GM21528 (cell line): ENCODE data around the gene EZH2.

Source experiments
- ATAC-seq: cut with Tn5 transposase; IDR thresholded peaks from one replicate; pipeline ENCODE4 v1.9.1; 2021; ENCODE audit warnings: mild to moderate bottlenecking, moderate library complexity; ENCODE audit not compliant: unreplicated experiment, low FRiP score

EZH2 gene

DNA sequence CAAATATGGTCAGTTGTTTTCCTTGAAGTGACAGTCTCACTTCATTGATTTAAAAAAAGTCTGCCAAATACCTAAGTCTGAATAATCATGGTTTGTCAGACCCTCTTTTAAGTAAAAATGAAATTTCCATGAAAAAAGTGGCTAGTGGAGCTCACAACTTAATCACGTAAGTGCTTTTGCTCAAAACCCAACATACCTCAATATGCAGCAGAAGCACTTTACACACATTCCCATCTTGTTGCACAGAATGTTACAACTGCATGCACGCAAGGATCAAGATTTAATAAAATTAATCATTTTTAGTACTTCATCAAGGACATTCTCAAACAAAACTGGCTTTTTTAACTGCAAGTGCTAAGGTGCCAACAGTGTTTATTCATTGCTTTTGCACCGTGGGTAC, 21.6 kb downstream of the EZH2 start:
- no peak for ATAC-seq

DNA sequence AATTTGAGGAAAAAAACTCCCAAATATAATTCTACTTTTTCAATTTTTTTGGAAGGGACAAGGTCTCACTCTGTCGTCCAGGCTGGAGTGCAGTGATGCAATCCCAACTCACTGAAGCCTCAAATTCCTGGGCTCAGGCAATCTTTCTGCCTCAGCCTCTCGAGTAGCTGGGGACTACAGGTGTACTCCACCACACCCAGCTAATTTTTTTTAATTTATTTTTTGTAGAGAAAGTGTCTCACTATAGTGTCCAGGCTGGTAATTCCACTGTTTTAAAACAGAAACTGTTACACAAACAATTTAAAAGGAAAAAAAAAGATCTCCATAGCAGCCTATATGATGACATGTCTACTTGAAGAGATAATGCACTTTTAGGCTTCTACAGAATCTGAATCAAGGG, 25.6 kb downstream of the EZH2 start:
- ATAC-seq = no peak

GRCh38 chr7:148856891-148857290, 27.2 kb downstream of the EZH2 start:
- no peak for ATAC-seq

DNA sequence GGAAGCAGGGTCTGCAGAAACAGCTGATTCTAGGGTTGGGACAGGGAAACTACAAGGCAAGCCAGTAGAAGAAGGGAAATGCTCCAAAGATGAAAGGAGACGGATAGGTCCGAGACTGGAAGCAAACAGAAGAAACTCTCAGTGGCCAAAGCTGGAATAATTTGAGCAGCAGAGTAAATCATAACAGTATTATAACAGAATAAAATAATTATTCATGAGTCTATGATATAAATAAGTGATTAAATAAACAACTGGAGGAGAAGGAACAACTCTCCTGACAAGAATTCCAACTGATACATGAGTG, 27.6 kb downstream of the EZH2 start:
- ATAC-seq = no peak

DNA sequence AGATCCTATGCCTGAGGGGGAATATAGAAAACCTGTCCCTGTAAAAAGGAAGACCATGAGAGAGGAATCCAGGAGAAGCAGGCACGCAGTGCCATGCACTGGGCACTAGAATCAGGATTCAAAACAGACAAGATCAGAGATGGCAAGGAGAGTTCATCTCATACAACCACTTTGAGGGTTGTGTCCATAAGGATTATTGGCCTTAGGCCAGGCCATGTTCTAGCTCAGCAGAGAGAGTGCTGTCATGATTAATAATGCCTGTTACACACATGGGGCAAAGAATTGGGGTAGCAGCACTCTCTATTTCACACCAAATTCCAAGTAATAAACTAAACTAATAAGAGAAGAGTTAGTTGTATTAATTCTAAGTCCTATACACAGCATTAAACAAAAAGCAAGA, 29.1 kb downstream of the EZH2 start:
- ATAC-seq = no peak

DNA sequence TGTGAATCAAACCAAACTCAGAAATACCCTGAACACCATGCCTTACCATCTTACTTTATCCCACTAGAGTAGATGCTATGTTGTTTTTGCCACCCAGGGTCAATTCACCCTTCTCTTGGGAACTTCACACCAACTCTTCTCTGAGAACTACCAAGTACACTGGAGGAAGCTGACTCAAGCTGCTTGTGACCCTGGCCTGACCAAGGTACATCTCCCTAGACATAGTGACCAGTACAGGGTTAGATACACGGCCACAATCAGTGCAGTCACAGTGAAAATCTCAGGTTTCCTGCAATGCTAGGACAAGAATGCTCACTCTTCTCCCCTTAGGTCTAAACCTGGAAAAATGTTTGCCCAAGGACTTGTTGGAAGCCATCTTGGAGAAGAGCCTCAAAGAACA, 31.8 kb downstream of the EZH2 start:
- ATAC-seq = no peak

GRCh38 chr7:148850564-148850963, 33.5 kb downstream of the EZH2 start:
- ATAC-seq = no peak

DNA sequence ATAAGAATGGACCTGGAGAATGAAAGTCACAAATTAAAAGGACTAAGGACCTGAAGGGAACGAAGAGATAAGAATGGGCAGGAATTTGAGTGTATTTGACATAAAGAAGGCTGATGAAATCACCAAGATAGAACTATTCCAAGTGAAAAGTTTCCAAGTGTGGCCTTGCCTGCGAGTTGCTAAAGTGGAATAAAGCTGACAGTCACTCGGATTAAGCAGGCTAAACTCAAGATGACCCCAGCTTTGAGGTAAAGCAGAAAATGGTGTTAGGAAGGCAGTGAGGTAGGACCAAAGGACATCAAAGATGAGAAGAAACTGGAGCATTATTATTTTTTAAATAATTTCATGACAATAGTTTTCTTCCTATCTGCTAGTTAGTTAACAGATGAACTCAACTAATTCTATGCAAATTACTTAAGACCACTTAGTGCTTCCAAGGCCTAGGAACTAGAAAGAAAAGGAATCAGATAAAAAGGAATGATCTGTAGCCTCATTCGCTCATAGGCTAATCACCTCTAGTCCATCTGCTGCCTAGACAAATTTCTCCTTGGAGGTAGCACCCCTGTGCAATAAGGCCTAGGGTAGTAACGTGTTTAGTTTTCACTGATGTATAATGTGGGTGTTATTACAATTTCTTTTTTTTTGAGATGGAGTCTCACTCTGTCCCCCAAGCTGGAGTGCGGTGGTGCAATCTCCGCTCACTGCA, 34.5 kb downstream of the EZH2 start:
- no peak for ATAC-seq

- ATAC-seq = no peak
Observed at GRCh38 chr7:148847815-148848734, 36.0 kb downstream of the EZH2 start.

DNA sequence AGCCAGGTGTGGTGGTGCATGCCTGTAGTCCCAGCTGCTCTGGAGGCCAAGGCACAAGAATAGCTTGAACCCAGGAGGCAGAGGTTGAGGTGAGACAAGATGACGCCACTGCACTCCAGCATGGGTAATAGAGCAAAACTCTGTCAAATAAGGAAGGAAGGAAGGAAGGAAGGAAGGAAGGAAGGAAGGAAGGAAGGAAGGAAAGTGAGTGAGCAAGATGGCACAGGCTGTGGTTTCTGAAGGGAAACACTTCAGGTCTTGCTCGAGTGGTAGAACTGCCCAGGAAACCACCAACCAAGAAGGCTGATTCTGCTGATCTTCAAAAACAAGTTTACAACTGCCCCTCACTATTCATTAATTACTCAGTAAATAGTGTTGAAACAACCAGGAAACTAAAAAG, 45.2 kb downstream of the EZH2 start:
- no peak for ATAC-seq

- no peak for ATAC-seq
Observed at GRCh38 chr7:148835854-148836253, 48.2 kb downstream of the EZH2 start.

- ATAC-seq = no peak
Observed at GRCh38 chr7:148834605-148835004, 49.5 kb downstream of the EZH2 start.

DNA sequence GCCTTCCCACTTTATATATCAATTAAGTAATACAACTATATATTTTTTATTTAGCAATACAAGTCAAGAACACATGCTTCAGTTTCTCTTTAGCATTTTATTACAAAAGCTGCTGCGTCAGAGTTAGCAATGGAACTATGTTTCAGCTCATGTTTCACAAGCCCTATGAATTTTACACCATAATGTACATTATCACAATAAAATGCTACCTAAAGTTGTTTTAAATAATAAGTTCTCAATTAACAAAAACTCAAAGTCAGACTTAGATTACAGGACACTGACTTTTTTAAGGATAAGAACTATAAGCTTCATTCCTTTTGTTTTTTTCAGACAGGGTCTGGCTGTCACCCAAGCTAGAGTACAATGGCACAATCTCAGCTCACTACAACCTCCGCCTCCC, 52.3 kb downstream of the EZH2 start:
- ATAC-seq = no peak

DNA sequence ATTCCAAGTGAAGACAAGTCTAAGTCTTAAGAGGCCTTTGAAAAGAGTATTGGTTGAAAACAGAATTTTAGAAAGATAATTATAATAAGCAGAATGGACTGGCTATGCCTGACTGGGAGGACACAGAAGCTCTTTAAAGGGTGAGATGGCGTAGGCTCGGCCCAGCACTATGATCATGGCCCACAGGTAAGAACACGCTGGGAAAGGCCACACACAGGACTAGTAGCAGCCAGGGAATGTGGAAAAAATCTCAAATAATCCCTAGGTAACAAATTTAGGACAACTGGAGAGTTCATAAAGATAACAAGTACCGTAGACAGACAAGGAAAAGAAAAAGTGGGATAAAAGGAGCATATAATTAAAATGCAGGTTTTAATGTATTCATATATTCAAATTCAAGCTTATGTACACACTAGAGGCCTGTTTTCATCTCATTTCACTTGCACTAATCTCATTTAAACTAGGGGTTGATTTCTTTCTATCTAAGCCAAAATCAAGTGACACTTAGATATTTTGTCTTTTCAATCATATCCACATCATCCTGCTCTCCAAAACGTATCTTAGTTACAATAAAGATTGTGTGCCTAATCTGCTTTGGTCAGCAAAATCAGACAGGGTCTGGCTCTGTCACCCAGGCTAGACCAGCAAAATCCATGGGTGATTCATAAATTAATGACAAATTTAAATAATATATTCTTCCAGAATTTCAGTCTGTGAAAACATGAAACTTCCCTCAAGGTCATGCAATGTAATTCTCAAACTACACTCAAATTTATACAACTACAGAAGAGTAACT, 53.0 kb downstream of the EZH2 start:
- no peak for ATAC-seq

GRCh38 chr7:148828965-148829364, 55.1 kb downstream of the EZH2 start:
- ATAC-seq = no peak

DNA sequence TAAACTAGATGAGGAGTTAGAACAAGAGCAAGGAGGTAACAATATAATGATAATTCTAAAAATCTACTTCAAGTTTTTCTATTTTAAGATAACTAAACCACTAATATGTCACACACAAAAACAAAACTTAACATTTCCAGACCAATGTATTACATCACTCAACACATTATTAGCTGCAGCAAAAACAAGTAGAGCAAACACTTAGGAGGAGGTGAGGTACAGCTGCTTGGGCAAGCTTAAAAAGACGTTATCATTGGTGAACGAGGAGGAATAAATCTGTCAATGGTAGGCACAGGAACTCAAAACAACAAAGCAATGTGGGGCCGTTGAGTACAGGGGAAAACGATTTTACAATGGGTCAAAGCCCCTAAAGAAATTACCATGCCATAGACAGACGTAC, 58.8 kb downstream of the EZH2 start:
- ATAC-seq = no peak

GRCh38 chr7:148824864-148825263, 59.2 kb downstream of the EZH2 start:
- no peak for ATAC-seq

- no peak for ATAC-seq
Observed at GRCh38 chr7:148821422-148821821, 62.7 kb downstream of the EZH2 start.

GRCh38 chr7:148819697-148820360, 64.3 kb downstream of the EZH2 start:
- no peak for ATAC-seq

GRCh38 chr7:148815612-148816011, 68.5 kb downstream of the EZH2 start:
- ATAC-seq = no peak
